Kidney glomerular epithelial cell (primary cell): ENCODE measurements around the gene WDR62.
"Not testable (repeated sequence)": the region's sequence is repeated elsewhere in the genome, so short reads cannot be mapped to it uniquely, and the experiment has no call there.

ENCODE experiments used
- DNase-seq: peaks from one replicate; lab custom pipeline; 2025; lab: John Stamatoyannopoulos, UW

Gene WDR62

GRCh38 chr19:36110487-36111199, 55.9 kb downstream of the WDR62 start, which contains the start of gene OVOL3:
Gene OVOL3, plus strand, starts transcription at chr19:36111143. Its CDS starts 60 bp downstream, at chr19:36111203.
- DNase-seq: no peak

GRCh38 chr19:36111200-36111539, 56.5 kb downstream of the WDR62 start:
- DNase-seq: no peak

- no peak for DNase-seq
These were observed 58.0 kb downstream of the WDR62 start for GRCh38 chr19:36112678-36113077.

- DNase-seq: no peak
These were observed 58.7 kb downstream of the WDR62 start for GRCh38 chr19:36113425-36113824.

GRCh38 chr19:36113894-36114720, 59.4 kb downstream of the WDR62 start:
- DNase-seq: no peak

GRCh38 chr19:36114721-36115452, 60.2 kb downstream of the WDR62 start, which contains the start of gene POLR2I:
Gene POLR2I, minus strand, starts transcription at chr19:36114875. Its CDS starts 19 bp downstream, at chr19:36114856.
- peak; percentile 100 for DNase-seq

GRCh38 chr19:36115453-36116343, 61.0 kb downstream of the WDR62 start, which contains the start of gene TBCB:
Gene TBCB, plus strand, starts transcription at chr19:36115468. Its CDS starts 93 bp downstream, at chr19:36115561.
- peak; percentile 69 for DNase-seq

GRCh38 chr19:36116344-36116637, 61.6 kb downstream of the WDR62 start:
- DNase-seq: no peak

- DNase-seq: no peak
These were observed 65.6 kb downstream of the WDR62 start for GRCh38 chr19:36120092-36120983.

GRCh38 chr19:36120984-36121358, 66.3 kb downstream of the WDR62 start:
- DNase-seq: no peak

GRCh38 chr19:36121486-36122124, 66.9 kb downstream of the WDR62 start:
- DNase-seq: no peak

- no peak for DNase-seq
These were observed 70.9 kb downstream of the WDR62 start for GRCh38 chr19:36125557-36125956.

GRCh38 chr19:36128392-36128736, 73.7 kb downstream of the WDR62 start:
- DNase-seq: no peak

GRCh38 chr19:36131221-36131620, 76.5 kb downstream of the WDR62 start:
- DNase-seq: not testable (repeated sequence)

- DNase-seq: not testable (repeated sequence)
These were observed 80.2 kb downstream of the WDR62 start for GRCh38 chr19:36134867-36135266.

- DNase-seq: peak; percentile 68
These were observed 82.4 kb downstream of the WDR62 start for GRCh38 chr19:36136964-36137686.

GRCh38 chr19:36139120-36139472, 84.4 kb downstream of the WDR62 start:
- no peak for DNase-seq

- DNase-seq: peak; percentile 89
These were observed 85.0 kb downstream of the WDR62 start, which contains the start of gene CAPNS1 for GRCh38 chr19:36139473-36140303. Gene CAPNS1, plus strand, starts transcription at chr19:36140066. Its CDS starts 946 bp downstream, at chr19:36141012.
